Stimulated activated CD8-positive, alpha-beta memory T cell treated with anti-CD3 and anti-CD28 coated beads, Interleukin-2, amount 100 ng/mL, for 1 hour (primary cell): Measurements from ENCODE around the gene TBCD.

ENCODE experiments used
- DNase-seq, 2 donors: peaks; one replicate each; pipeline ENCODE4 v3.0.0-alpha.2; 2020; ENCODE audit warnings: low read depth in 2 of 2

TBCD gene

GRCh38 chr17:82925336-82925735 is 173.5 kb downstream of the TBCD start:
- DNase-seq = no peak

DNA sequence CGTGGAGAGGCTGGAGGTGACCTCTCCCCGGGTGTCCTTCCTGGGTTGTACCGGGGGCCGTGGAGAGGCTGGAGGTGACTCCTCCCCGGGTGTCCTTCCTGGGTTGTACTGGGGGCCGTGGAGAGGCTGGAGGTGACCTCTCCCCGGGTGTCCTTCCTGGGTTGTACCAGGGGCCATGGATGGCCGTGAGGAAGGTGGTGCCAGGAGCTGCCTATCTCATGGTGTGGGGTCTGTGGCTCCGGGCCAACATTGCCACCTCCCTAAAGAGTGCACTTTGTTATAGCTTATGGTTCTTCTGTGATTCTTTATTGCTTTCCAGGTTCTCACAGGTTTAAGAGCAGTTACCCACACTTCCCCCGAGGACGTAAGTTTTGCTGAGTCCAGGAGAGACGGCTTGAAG is 174.2 kb downstream of the TBCD start:
- DNase-seq = no peak

DNA sequence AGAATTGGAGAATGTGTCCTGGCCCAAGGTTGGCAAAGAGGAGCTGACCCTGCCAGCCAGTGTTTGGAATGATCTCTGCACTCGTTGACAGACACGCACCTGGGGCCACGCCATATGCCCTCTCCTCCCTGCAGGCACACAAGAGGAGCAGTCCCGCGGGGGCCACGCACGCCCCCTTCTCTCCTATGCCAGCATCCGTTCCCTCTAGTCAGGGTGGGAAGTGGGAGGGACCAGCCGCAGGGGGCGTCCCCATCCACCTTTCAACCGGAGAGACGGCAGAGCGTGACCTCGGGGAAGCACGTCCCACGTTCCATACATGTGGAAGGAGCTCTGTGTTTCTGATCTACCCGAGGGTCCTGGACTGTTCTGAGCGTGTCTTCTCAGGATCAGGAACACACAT is 174.9 kb downstream of the TBCD start:
- no peak for DNase-seq

DNA sequence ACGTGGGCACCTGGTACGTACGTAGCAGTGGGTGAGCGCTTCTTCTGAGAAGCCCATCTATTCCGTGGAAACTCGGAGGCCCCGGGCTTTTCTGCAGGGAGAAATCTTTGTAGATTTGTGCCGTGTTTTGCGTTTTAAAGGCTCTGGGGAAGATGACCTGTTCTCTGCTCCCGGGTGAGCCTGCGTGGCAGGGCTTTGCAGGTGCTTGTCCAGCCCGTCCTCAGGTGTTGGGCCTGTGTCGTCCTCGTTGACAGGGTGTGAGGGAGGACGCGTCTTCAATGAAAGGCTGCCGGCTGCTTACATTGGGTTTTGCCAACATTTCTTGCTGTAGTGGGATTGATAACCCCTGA is 175.4 kb downstream of the TBCD start:
- DNase-seq = no peak

- DNase-seq = no peak
Observed at GRCh38 chr17:82927661-82928601, 176.1 kb downstream of the TBCD start.

DNA sequence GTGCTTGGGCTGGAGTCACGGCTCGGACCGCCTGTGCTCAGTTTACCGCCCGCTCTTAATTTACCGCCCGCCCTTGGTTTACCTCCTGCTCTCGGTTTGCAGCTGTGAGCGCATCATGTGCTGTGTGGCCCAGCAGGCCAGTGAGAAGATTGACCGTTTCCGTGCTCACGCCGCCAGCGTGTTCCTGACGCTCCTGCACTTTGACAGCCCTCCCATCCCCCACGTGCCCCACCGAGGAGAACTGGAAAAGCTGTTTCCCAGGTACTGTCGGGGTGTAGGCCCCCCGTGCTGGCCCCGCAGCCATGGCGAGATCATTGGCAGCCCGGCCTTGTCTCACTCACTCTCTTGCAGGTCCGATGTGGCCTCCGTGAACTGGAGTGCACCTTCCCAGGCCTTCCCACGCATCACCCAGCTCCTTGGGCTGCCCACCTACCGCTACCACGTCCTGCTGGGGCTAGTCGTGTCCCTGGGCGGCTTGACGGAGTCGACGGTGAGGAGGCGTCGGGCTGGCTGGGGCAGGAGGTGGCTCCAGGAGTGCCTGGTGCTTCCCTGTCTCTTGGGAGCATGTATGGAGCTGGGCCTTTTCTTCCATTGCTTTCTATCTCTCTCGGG is 177.3 kb downstream of the TBCD start:
- DNase-seq = no peak

- no peak for DNase-seq
Observed at GRCh38 chr17:82929676-82930042, 177.8 kb downstream of the TBCD start.

DNA sequence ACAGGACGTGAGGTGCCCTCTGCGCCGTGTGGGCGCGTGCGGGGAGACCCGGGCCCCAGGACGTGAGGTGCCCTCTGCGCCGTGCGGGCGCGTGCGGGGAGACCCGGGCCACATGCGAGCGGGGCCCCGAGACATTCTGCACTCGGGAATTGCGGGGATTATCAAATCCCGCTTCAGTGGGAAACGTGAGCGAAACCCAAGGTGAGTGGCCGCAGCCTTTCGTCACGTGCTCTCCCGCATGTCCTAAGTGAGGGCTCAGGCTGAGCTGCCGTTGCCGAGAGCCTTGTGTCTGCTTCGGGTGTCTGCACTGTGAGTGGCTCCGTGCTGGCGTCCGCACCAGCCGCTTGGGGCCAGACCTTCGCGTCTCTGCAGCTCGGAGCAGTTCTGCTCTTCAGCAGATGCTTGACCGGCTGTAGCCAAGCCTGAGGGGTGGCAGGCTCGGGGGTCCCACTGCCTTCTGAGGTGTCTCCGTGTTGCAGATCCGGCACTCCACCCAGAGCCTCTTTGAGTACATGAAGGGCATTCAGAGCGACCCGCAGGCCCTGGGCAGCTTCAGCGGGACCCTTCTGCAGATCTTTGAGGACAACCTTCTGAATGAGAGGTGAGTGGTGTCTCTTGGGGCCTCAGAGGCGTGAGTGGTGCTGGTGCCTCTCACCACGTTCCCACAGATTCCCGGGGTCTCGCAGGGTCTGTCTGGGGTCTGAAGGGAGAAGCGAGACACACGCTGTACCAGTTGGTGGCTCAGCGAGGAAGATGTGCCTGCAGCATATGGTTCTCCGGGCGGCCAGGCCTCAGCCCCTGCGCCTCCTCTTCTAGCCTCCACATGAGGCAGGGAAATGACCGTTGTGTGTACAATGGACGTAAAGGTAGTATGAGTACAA is 178.4 kb downstream of the TBCD start:
- DNase-seq = no peak

DNA sequence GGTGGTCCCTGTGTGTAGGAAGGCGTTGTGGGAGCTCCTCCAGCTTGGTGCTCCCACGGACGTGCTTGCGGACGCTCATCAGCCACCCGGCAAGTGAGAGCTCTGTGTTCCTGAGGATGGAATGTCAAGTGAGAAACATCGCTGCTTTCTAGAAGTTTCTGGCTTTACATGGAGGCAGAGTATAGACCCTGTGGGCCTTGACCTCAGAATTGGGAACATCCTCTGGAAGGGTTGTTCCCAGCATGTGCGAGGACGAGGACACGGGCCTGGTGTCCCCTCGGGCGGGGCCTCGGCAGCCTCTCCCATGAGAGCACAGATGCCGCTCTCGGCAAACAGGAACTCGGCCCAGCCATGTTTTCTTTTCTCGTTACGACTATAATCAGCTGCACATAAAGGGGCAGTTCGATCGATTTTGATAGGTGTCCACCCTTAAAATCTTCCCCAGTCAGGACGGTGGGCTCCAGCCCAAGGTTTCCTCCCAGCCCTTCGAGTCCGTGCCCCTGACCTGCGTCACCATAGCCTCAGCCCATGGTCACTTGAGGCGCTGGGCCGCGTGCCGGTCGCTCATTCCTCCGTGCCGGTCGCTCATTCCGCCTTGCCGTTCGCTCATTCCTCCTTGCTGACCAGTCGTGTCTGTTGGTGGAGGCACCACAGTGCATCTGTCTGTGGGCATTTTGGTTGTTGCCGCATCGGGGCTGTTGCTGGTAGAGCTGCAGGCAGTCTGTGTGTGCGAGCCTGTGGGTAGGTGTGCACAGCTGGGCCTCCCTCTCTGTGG is 179.2 kb downstream of the TBCD start:
- DNase-seq = no peak

DNA sequence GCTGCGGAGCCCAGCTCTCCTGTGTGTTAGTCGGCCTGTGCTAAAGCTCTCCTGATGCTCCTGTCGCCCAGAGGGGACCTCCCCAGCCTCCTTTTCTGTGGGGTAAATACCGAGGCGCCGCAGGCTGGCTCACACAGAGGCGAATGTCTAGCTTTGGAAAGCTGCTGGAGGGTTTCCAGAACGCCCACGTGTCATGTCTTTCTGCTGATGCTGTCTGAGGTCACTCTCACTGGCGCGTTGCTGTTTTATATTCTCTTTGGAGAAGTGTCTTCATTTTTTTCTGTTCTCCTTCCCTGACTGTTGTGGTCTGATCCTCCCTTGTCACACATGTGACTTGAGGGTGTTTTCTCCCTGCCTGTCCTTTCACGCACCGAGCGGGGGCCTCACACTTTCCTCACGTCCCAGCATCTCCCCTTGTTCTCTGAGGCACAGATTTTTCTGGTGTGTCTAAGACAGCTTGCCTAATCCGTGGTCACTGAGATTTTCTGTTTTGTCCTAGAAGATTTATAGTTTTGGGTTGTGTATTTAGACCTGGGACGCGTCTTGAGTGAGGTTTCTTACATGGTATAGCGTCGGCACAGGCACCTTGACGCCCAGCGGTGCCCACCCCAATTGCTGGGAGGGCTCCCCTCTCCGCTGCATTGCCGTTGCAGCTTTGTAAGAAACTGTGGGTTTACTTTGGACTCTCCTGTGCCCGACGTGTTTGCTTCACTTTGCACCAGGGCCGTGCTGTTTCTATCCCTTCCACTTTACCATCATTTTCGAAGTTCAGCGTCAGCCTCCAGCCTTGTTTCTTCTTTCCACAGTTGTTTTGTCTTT is 180.0 kb downstream of the TBCD start:
- no peak for DNase-seq

GRCh38 chr17:82932518-82933310 is 180.8 kb downstream of the TBCD start:
- no peak for DNase-seq

DNA sequence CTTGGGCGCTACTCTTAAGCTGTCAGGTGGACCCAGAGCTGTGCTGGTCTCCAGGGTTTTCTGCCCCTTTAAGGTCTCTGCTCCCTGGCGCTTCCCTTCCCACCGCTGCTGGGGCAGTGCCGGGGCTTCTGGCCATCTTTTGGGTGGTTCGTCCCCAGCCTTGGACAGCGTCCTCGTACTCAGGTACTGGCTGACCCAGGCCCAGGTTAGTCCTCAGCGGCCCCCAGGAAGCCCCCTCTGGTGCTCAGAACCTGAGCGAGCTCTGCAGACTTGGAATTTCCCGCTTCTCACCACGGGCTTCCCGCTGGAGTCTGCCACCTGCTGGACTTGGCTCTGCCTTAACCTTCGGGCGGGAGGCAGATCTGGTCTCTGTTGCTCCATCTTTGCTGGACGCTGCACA is 182.0 kb downstream of the TBCD start:
- DNase-seq = no peak

DNA sequence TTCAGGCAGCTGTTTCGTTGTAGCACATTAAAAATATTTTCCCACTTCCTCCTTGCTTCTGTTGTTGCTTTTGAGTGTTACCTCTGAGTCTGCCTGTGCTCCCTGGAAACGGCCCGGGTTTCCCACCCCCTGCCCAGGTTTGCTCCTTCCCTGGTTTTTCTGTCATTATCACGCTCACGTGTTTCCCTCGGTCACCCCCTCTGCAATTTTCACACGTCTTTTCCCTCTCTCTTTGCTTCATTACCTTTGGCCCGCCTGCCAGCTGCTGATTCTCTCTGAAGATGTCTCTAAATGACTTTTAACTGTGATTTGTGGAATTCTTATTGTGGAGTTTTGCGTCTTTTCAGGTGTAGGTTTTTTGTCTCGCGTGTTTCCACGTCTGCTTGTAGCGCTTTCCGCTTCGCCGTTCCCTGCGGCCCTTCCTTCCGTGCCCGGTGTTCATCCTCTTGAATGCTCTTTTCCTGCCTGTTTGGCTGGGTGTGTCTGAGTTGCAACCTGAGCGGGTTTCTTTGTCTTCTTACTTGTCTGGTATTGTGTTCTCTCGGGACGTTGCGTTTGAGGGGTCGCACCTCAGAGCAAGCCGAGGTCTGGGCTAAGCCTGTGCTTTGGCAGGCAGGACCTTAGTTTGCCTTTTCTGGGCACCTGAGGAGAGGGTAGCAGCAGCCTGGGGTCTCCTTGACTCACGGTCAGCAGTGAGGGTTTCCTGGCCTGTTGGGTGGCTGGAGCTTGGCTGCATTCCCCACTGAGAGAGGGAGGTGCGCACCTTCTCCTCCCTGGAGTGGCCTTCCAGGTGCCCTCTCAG is 184.3 kb downstream of the TBCD start:
- no peak for DNase-seq

DNA sequence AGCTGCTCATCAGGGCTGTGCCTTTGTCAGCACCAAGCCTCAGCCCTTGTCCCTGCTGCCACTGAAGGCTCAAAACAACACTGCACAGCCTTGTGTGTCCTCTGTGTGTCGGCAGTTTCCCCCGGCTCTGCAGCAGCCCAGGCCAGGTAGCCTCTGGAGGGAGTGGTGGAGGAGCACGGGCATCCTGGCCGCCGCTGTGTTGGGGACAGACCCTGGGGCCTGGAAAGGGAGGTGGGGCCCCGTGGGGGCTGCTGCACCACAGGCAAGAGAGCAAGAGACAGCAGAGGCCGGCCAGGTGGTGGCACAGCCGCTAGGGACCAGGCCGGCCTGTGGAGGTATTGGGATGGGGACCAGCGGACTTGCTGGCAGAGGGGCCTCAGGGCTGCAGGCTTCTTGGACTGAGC is 184.9 kb downstream of the TBCD start:
- DNase-seq = no peak

- DNase-seq = no peak
Observed at GRCh38 chr17:82937411-82938371, 185.8 kb downstream of the TBCD start.

- no peak for DNase-seq
Observed at GRCh38 chr17:82938486-82938872, 186.6 kb downstream of the TBCD start.

DNA sequence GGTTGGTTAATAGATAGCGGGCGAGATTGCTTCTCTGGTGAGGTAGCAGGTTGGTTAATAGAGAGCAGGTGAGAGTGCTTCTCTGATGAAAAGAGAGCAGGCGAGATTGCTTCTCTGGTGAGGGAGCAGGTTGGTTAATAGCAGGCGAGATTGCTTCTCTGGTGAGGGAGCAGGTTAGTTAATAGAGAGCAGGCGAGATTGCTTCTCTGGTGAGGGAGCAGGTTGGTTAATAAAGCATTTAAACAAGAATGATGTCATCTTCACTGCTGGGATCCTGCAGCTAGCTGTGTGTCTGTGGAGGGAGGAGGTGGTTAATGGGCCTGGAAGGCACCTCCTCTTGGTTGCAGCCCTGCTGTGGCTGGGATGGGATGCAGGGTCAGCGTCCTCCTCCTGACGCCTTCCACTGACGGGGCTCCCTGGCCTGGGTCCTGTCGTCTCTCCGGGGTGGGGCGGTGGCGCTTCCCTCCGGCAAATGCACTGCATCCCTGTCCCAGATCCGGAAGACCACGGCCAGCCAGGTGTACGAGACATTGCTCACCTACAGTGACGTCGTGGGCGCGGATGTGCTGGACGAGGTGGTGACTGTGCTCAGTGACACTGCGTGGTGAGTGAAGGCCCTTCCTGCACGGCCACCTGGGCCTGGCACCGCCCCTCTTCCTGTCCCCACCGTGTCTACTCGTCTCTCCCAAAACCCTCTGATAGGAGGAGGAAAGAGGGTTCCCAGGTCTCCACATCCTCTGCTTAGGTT is 187.2 kb downstream of the TBCD start:
- no peak for DNase-seq
